NCI-H2107 (cell line): ENCODE data around the gene OCIAD1.
"Not testable (repeated sequence)": the region's sequence is repeated elsewhere in the genome, so short reads cannot be mapped to it uniquely, and the experiment has no call there.

ENCODE experiments used
- DNase-seq: peaks from one replicate; lab custom pipeline; 2025; lab: John Stamatoyannopoulos, UW

Gene OCIAD1

DNA sequence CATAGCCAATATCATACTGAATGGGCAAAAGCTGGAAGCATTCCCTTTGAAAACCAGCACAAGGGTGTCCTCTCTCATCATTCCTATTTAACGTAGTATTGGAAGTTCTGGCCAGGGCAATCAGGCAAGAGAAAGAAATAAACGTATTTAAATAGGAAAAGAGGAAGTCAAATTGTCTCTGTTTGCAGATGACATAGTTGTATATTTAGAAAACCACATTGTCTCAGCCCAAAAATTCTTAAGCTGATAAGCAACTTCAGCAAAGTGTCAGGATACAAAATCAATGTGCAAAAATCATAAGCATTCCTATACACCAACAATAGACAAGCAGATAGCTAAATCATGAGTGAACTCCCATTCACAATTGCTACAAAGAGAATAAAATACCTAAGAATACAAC, 9.5 kb upstream of the OCIAD1 start:
- DNase-seq, result not testable (repeated sequence)

DNA sequence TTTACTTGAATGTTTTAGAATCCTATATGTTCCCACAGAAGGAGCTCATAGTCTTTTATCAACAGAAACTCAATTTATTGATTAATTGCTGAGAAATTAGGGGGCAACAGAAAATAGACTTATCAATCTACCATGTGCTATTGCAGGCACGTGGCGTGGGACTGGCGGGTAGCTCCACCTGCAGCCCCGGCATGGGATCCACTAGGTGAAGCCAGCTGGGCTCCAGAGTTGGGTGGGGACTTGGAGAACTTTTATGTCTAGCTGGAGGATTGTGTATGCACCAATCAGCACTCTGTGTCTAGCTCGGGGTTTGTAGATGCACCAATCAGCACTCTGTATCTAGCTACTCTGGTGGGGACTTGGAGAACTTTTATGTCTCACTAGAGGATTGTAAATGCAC, 3.3 kb upstream of the OCIAD1 start:
- no peak for DNase-seq

DNA sequence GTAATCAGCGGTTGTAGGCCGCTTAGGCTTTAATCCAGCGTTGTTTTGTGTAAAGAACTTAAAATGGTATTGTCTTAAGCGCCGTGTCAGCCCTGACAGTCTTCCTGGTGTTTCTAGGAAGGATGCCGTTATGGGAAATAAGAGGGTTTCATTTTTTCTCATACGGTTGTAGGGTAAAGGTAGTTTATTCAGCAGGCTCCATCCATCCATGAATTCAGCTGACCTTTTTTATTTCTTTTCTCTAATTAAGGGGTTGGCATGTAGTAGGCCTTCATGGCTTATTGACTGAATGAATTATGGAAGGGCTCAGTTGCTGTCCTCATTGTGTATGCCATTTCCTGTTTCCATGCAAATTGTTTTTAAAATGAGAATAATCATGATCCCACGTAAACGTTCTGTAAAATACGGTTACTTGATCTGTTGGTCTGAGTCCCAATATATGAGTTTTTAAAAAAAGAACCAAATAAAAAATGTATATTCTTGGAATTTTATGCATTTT, 693 bp downstream of the OCIAD1 start:
- no peak for DNase-seq

DNA sequence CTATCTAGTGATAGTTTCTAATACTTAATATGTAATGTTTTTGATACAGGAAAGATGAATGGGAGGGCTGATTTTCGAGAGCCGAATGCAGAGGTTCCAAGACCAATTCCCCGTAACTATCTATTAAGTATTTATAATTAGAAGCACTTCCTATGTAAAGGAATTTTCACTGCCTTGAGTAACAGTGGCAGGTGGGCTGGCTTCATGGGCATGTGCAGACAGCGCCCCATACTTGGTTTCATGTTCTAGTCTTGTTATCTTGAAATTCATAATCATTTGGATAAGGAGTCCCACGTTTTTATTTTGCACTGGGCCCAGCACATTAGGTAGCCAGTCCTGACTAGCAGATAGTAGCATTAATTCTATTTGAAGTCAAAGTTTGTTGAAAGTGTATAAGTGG, 1.7 kb downstream of the OCIAD1 start:
- DNase-seq, result no peak

DNA sequence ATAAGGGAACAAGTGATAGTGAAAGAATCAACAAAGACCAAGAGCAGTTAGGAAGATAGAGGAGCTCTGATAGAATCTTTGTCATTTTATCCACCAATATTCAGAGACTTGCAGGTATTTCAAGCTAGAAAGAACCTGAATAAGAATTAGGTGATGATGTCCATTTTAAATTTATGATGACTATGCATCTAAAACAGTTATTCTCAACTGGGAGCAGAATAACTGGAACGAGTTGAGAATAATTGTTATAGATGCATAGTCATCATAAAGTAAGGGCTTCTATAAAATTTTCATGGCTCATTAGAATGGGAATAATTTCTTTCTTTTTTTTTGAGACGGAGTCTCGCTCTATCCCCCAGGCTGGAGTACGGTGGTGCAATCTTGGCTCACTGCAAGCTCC, 5.8 kb downstream of the OCIAD1 start:
- DNase-seq, result no peak

DNA sequence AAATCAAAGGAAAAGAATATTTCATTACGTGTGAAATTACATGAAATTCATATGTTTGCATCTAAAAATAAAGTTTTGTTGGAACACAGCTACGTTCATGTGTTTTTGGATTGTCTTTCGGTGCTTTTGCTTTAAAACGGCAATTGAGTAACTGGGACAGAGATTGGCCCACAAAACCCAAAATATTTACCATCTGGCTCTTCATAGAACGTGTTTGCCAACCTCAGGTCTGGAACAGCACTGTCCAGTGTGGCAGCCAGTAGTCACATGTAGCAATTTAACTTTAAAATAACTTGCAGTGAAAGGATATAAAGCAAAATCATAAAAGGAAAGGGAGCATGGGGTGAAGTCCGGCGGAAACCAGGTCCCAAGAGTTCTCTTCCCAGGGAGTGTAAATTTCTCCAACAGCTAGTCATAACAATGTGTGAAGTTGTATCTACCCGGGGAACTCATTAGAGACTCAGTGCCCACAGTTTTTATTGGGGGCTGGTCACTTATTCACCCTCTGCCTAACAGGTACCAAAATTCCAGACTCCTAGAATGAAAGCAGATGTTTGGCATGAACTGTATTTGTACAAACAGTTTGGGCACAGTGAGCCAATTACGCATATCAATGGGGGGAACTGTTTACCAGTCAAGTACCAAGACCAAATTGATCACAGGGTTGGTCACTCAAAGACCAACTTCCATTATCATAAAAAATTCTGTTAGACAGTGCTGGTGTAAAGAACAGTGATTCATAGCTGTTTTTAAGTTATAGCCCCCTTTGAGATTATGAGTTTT, 10.3 kb downstream of the OCIAD1 start:
- DNase-seq, result no peak

DNA sequence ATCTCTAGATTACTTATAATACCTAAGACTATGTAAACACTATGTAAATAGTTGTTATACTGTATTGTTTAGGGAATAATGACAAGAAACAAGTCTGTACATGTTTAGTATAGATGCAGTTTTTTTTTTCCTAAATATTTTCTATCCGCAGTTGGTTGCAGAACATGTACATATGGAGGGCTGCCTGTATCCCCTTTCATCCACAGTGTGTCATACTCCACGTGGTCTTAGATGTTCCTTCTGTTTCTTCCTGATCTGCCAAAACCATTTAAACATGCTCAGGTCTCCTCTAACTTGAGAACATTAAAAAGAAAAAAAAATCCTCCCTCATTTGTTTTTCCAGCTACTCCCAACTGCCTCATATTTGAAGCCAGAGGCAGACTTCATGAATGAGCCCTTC, 14.0 kb downstream of the OCIAD1 start:
- no peak for DNase-seq

DNA sequence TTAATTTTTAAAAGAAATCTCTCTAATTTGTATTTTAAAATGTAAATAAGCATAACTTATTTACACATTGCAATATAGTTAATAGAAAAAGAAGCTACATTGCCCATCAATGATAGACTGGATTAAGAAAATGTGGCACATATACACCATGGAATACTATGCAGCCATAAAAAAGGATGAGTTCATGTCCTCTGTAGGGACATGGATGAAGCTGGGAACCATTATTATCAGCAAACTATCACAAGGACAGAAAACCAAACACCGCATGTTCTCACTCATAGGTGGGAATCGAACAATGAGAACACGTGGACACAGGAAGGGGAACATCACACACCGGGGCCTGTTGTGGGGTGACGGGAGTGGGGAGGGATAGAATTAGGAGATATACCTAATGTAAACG, 17.9 kb downstream of the OCIAD1 start:
- not testable (repeated sequence) for DNase-seq

DNA sequence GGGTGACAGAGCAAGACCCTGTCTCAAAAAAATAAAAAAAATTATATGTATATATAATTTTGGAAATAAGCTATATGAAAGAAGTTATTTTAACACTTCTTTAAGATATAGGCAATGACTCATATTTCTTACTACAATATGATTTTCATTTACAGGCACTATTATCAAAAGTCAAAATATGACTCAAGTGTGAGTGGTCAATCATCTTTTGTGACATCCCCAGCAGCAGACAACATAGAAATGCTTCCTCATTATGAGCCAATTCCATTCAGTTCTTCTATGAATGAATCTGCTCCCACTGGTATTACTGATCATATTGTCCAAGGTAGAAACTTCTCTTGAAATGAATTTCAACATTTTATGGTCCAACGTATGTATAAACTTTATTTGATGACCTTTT, 20.8 kb downstream of the OCIAD1 start:
- no peak for DNase-seq

DNA sequence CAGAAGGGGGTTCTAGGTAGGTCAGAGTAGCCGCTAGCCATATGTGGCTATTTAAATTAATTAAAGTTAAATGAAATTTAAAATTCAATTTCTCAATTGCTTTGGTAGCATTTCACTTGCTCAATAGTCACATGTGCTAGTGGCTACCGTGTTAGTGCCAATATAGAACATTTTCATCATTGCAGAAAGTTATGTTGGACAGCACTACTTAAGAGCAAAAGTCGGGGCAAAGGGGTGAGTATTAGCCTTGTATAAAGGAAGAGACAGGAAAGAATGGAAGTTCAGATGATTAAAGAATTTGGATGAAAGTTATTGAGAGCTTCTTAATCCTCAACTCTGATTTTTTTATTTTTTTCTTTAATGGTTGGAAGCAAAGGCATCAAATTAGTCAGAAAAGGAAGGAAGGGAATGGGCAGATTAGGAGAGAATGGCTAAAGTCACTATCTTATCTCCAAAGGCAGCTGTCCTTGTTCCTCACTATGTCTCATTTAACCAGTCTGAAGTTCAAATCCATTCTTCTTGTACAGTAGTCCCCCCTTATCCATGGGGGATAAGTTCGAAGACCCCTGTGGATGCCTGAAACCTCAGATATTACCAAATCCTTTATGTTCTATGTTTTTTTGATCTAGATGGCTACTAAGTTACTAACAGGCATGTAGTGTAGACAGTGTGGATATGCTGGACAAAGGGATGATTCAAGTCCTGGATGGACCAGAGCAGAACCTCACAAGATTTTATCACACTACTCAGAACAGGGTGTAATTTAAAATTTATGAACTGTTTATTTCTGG, 22.9 kb downstream of the OCIAD1 start:
- DNase-seq, result no peak

DNA sequence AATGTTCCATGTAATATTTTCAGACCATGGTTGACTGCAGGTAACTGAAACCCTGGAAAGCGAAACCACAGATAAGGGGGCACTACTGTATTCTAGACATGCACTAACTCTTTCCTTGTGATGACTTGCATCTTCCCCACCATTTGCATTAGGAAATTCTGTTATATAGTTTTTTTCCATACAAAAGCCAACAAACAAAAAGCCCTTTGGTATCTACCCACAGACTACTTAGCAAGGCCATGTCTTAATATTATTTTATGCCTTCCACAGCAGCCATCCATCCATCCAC, 23.5 kb downstream of the OCIAD1 start:
- DNase-seq, result no peak

DNA sequence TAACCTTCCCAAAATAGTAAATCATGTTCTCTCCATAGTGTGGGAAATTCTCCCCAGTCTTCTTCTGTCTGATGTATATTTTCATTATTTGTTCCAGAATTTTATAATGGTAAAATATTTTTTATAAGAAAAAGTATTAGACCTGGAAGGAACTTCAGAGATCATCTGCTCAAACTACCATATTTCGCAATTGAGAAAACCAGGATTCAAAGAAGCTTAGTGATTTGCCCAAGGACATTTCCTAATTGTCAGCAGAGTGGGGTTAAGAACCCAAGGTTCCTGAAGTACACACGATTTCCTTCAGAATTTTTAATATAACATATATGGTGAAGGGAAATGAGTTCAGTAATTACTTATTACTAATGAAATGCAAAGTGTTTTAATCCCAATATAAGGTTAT, 24.1 kb downstream of the OCIAD1 start:
- DNase-seq, result no peak

DNA sequence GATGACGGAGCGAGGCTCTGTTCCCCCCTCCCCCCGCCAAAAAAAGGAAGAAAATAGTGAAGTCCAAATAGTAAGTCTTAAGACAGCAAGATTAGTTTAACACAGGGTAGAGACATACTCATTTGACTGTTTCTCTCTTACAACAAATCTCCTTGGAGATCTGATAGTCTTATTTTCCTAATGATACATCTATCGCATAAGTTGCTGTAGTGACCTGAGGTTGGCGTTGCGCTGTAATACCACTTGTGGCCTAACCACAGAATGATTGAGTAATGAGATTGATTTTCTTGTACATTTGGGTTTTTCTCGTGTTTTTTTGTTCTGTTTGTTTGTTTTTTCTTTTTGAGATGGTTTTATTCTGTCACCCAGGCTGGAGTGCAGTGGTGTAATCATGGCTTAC, 27.2 kb downstream of the OCIAD1 start:
- DNase-seq, result no peak

DNA sequence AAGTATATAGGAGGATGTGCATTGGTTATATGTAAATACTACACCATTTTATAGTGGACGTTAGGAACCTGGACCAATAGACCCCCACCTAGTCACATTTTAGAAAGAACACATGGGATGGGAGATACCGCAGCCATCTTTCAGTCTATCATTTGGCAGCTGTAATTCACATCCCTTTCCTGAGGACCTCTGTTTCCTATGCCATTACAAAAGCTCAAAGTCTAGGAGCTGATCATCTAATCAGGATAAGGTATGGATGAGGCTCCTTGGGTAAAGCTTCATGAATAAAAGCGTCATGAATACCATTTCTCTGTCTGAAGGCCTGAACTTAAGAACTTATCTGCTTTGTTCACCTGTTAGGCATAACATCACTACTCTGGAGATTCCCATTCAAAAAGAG, 31.1 kb downstream of the OCIAD1 start:
- DNase-seq, result no peak

DNA sequence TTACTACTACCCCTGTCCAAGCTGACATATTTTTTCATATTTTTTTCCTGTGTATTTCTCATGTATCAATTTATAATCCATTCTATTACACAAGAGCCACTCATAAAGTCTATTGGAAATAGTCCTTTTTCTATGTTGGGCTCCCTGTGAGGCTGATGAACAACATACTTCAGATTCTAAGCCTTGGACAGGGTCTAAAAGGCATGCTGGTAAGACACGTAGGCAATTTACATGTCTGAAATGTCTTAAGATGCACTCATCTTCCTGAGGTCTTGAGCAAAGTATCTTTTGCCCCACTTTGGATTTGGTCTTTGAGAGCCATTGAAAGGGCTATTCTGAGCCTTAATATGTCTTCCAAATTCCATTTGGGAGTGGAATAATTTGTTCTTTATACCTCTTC, 31.8 kb downstream of the OCIAD1 start:
- no peak for DNase-seq

DNA sequence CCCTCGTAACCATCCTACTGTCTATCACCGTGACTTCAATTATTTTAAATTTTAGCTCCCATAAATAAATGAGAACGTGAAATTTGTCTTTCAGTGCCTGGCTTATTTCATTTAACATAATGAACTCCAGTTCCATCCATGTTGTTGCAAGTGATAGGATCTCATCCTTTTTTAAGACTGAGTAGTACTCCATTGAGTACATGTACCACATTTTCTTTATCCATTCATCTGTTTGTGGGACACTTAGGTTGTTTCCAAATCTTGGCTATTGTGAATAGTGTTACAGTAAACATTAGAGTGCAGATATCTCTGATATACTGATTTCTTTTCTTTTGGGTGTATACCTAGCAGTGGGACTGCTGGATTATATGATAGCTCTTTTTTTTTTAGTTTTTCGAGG, 32.8 kb downstream of the OCIAD1 start:
- DNase-seq, result no peak

DNA sequence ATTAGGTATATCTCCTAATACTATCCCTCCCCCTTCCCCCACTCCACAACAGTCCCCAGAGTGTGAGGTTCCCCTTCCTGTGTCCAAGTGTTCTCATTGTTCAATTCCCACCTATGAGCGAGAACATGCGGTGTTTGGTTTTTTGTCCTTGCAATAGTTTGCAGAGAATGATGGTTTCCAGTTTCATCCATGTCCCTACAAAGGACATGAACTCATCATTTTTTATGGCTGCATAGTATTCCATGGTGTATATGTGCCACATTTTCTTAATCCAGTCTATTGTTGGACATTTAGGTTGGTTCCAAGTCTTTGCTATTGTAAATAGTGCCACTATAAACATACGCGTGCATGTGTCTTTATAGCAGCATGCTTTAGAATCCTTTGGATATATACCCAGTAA, 33.8 kb downstream of the OCIAD1 start:
- not testable (repeated sequence) for DNase-seq

DNA sequence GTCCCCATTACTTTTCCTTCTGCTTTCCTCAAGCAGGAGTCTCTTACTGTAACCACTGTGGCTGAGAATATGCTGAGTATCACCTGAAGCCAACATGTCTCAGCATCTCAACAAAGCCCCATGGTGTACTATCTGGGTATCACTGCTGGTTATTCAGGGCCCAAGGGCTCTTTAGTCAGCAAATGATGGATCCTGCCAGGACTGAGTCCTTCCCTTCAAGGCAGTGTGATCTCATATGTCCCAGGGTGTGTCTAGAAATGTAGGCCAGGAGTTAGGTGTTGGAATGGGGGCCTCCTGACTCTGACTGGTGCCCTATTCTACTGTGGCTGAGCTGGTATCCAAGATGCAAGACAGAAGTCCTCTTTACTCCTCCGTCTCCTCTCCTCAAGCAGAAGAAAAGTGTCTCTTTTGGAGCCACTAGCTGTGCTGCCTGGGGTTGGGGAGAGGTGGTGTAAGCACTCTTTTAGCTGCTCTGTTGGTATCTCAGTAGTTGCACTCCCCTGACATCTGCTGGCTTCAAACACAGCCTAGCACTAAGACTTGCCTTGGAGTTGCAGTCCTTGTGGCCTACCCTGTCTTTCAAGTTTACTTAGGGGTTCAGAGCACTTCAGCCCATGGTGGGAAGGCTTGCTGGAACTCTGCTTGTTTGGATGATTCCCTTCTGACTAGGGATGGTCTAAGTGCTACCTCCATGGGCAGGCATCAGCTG, 47.1 kb downstream of the OCIAD1 start:
- no peak for DNase-seq

DNA sequence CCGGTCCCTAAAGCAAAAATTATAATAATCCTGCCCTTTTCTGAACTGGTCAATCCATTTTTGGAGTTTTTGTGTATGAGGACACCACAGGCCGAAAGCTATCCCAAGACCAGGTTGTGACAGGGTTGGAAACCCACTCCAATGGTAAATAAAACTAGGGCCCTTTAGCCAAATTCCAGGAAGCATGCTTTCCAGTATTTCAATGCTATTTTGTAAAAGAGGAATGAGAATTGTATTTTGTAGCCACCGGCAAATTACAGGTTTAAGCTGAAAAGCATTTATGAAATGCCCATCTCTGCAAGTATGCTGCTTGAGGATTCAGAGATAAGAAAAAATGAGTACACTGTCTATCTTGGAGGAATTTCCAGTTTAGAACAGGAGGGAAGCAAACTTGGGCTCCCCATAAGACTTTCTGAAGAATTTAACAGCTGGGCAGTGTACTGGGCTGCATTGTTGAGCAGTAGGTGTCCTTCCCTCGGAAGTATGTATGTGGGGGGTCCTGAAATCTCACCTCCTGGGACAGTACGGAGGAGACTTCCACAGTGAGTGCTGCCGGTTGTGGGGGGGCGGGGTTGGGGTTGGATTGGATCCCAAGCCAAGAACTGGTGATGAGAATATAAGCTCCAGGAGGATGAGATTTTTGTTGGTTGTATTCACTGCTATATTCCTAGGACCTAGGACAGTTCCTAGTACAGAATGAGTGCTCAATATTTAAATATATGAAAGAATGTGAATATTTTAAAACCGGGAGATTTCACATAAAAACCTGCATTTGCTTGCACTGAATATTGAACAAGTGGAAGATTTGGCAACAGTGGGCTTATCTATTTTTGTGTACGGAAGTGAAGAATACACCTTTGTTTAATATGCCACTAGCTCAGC, 48.9 kb downstream of the OCIAD1 start:
- no peak for DNase-seq

DNA sequence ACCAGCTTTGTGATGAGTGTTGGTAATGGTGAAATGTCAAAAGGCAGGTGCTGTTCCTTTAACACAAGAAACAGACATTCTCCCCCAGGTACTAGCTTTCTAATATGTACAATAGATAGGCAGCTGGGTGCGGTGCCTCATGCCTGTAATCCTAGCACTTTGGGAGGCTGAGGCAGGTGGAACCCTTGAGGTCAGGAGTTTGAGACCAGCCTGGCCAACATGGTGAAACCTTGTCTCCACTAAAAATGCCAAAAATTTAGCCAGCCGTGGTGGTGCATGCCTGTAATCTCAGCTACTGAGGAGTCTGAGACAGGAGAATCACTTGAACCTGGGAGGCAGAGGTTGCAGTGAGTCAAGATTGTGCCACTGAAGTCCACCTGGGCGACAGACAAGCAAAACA, 50.8 kb downstream of the OCIAD1 start:
- DNase-seq, result not testable (repeated sequence)

DNA sequence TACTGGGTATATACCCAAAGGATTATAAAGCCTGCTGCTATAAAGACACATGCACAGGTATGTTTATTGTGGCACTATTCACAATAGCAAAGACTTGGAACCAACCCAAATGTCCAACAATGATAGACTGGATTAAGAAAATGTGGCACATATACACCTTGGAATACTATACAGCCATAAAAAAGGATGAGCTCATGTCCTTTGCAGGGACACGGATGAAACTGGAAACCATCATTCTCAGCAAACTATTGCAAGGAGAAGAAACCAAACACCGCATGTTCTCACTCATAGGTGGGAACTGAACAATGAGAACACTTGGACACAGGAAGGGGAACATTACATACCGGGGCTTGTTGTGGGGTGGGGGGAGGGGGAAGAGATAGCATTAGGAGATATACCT, 58.9 kb downstream of the OCIAD1 start:
- not testable (repeated sequence) for DNase-seq

DNA sequence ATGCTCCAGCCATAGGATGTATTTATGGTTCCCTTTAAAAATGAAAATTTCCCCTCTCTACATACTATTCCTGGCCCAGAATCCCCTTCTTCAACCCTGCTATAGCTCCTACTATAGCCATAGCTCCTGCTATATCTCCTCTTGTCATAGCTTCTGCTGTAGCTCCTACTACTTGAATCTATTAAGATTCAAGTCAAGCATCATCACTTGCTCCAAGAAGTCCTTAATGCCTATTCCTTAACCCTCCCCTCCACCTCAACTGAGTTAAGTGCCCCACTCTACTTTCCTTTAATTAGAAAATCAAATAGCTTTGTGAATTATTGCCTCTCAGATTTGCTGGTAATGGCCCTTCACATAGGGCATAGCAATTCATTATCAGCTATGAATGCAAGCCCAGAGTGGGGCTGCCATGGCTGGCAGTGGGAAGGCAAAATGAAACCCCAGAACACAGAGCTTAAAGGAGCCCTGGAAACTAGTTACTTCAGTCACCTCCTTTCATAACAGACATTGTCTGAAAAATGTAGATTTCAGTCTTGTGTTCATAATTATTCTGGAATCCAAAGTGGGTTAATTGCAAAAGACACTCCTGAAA, 60.2 kb downstream of the OCIAD1 start:
- DNase-seq, result no peak
